HG02970 (cell line): ENCODE measurements around the gene MPO.

ENCODE experiments used
- ATAC-seq: cut with Tn5 transposase; IDR thresholded peaks from one replicate; pipeline ENCODE4 v1.9.1; 2021; ENCODE audit warnings: mild to moderate bottlenecking, moderate library complexity, moderate number of reproducible peaks; ENCODE audit not compliant: unreplicated experiment, low FRiP score

Gene MPO, protein sequence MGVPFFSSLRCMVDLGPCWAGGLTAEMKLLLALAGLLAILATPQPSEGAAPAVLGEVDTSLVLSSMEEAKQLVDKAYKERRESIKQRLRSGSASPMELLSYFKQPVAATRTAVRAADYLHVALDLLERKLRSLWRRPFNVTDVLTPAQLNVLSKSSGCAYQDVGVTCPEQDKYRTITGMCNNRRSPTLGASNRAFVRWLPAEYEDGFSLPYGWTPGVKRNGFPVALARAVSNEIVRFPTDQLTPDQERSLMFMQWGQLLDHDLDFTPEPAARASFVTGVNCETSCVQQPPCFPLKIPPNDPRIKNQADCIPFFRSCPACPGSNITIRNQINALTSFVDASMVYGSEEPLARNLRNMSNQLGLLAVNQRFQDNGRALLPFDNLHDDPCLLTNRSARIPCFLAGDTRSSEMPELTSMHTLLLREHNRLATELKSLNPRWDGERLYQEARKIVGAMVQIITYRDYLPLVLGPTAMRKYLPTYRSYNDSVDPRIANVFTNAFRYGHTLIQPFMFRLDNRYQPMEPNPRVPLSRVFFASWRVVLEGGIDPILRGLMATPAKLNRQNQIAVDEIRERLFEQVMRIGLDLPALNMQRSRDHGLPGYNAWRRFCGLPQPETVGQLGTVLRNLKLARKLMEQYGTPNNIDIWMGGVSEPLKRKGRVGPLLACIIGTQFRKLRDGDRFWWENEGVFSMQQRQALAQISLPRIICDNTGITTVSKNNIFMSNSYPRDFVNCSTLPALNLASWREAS

DNA sequence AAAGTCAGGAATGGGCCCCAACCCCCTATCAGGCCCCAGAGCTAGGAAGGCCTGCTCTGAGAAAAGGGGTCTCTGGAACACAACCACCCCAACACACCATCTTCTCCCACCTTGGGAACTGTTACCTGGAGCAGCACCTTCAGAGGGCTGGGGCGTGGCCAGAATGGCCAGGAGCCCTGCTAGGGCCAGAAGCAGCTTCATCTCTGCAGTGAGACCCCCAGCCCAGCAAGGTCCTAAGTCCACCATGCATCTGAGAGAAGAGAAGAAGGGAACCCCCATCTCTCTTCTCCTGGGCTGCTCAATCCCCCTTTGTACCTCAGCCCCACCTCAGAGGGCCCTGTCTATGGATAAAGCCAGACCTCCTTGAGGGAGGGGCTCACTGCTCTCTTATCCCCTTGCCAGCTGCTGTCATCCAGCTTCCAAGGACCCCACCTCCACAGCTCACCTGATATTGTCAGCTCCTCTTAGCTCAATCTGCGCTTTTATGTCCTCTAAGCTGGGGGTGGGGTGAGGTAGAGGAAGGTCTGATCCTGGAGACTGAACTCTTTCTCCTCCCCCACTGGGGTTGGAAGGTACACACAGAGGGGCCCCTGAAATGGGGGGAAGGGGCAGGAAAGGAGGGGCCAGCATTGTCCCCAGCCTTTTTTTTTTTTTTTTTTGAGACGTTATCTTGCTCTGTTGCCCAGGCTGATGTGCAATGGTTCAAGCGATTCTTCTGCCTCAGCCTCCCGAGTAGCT is at the start of gene MPO:
Gene MPO, minus strand, starts transcription at position 456 of the 738 bp plus-strand sequence. Its CDS starts 177 bp downstream, at position 279.
- no peak for ATAC-seq

DNA sequence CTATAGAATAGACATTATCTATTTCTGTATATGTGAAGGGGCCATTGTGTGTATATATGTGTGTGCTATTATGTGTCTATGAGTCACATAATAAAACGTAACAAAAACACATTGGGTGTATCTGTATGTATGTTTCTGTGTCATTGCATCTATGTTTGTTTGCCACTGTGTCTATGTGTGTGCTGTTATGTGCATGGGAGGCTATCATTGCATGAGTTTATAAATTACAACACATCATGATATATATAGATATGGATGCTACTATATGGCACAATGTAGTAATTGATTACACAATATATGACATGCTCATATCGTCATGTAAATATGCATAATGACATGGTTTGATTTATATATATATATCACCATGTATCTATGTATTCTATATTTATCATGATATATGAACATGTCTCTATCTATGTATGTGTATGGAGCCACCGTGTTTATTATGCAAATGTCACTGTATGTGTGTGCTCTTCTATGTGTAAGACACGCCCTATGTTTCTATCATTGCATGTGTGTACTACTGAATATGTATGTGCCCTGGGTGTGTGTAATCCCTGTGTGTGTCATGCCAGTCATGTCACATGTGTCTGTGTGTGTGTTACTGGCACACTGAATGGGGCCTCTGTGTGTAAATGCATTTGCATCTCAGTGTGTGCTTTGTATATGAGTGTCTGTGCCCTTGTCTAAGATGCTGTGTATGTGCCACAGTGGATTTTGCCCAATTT is 49.2 kb upstream of the MPO start:
- no peak for ATAC-seq

DNA sequence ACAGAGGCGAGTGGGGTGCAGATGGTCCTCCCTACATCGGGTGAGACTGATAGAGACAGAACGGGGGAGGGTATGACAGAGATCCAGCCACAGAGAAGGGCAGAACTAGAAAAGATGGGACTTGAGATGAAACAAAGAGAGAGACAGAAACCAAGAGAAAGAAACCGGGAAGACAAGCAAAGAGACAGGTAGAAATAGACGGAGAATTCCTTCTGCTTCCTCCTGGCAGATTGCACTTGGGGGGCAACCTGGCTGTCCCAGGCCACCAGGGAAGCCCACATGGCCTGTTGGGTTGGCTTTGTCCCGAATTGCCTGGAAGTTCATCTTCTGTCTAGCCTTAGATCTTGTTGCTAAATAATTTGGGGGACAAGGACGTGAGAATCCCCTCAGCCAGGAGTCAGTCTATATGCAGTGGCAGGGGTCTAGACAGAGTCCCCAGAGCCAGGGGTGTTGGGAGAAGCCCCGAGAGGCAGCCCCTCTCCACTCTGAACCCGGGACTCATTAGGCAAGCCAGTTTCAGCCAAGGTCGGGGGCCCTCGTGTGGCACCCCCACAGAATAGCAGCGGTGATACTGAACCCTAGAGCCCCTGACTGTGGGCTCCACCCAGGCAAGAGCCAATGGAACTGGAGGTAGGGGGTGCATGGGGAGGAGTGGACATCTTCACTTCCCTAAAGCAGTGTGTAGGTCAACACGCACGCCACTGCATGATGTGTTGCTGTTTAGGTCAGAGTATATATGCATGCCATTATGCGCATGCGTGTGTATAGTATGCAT is 48.5 kb upstream of the MPO start:
- peak; percentile 36 for ATAC-seq

DNA sequence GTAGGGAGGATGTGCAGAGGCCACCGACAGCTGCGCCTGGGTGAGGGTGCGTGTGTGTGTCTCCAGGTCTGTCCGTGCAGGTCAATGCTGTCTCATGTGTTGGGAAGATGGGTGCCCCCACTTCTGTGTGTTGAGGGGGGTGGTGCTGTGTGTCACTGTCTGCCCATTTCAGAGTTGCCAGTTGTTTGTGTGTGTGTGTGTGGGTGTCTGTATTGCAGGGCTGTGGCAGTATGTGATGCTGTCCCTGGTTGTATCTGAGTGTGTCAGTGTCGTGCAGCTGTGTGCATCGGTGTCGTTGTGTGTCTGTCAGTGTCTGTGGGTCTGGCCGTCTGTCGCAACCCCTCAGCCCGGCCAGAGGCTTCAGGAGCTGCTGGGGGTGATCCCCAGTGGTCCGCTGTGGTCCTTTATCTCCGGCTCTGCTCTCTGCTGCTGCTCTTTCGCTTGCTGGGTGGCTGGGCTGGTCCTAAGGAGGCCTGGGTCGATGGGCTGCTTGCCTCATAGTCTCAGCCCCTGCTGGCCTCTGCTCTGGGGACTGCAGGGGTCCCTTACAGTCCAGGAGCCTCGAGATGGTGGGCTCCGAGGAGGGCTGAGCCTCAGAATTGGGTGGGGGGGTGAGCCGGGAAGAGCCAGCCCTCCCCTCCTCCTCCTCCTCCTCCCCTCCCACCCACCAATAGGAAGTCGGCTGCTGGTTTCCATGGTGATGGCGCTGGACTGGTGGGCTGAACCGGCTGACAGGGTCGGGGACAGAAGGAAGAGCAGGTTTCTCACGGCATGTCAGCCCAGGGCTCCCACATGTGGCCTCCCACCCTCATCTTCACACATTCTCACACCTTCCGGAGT is 47.7 kb upstream of the MPO start, which contains the start of gene TSPOAP1:
Gene TSPOAP1, minus strand, starts transcription at position 601 of the 840 bp plus-strand sequence. CDS start 875 bp downstream, outside the sequence.
- no peak for ATAC-seq

DNA sequence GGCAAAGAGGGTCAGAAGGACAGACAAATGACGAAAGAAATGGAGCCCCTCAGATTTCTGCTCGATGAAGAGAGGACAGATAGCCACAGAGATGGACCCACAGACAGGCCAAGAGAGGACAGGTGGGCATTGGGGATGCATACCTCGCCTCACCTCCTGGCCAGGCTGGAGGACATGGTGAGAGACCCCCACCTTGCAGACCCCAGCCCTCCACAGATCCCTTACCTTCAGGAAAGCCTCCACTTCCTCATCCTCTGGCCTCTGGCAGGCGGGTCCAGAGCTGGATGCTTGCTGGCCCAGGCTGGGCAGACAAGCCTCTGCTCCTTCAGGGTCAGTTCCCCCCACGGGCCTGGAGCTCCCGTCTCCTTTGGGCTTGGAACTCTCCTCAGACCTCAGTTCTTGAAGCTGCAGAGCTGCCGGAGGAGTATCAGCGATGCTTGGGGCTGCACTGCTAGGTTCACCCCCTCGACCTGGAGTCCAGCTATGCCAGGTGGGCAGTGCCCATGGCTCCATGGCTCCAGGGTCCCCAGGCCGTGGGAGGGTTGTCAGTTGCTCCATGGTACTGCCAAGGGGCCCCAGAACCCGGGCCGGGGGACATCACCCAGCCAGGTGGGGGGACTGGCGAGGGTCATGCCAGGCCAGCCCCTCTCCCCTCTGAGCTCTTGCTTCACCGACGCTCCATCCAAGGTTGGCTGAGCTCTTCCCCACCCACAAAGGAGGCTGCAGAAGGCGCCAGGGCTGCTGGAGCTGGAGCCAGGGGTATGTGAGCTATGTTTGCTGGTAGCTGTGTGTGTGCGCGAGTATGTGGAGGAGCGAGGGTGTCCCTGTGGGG is 46.8 kb upstream of the MPO start:
- ATAC-seq: no peak

DNA sequence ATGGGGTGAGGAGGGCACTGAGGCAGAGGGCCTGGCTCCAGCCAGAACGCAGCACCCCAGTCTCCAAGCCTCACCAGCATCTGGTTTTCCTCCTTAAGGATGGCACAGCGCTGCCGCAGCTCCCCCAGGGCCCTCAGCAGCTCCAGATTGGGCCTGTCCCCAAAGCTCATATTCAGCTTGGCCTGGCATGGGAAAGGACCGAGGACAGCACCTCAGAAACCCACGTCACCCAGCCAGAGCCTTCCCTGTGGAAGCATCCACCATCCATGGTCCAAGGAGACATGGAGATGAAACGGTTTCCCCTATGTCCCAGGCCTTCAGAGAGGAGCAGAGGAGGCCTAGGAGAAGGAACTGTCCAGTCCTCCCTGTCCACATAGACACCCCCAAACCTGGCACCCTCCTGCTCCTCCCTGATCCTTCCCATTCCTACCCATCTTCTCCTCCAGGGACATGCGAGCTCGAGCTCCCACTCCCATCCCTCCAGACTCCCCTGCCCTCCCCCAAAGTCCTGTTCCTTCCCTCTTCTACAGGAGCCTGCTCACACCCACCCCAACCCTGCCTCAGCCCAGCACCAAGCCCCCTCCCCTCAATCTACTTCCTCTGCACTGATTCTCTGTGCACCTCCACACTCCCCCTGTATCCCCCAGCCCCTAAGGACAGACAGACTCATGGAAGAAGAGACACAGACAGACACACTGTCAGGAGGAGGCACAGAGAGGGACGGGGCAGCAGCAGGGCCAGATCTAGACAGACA is 46.1 kb upstream of the MPO start:
- ATAC-seq: no peak

DNA sequence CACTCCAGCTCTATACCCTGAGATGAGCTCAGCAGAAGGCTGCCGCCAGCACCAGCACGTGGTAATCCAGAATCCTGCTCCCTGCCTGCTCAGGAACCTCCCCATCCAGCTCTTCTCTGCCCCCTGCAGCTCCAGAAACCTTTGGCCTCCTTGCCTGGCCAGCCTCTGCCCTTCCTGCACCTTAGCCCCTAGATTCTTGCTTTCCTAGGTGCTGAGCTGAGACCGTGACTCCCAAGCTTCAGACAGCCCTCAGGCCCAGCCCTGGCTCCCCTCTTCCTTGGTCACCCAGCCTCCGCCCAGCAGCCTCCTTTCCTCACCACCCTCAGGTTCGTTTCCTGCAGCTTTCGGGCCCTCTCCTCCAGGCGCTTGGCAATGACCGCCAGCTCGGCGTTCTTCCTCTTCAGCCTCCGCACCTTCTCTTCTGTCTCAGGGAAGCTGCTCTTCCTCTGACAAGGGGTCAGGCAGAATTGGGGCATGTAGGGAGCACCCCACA is 45.3 kb upstream of the MPO start:
- no peak for ATAC-seq

DNA sequence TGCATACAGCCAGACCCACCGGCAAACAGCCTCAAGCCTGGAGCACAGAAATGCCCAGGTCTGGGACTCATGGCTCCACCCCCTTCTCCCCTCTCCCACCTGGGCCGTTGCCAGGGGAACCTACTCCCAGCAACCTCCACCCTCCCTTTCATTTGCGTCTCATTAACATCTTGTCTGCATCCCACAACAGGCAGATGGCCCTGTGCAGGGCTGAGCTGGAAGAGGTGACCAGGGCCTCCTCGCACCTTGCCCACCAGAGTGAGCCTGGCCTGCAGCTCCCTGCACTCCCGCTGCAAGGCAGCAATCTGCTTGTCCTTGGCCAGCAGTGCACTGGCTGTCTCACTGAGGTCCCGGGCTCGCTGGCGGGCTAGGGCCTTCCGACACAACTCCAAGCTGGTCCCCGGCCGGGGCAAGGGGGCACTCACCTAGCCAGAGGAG is 44.6 kb upstream of the MPO start:
- ATAC-seq: no peak

DNA sequence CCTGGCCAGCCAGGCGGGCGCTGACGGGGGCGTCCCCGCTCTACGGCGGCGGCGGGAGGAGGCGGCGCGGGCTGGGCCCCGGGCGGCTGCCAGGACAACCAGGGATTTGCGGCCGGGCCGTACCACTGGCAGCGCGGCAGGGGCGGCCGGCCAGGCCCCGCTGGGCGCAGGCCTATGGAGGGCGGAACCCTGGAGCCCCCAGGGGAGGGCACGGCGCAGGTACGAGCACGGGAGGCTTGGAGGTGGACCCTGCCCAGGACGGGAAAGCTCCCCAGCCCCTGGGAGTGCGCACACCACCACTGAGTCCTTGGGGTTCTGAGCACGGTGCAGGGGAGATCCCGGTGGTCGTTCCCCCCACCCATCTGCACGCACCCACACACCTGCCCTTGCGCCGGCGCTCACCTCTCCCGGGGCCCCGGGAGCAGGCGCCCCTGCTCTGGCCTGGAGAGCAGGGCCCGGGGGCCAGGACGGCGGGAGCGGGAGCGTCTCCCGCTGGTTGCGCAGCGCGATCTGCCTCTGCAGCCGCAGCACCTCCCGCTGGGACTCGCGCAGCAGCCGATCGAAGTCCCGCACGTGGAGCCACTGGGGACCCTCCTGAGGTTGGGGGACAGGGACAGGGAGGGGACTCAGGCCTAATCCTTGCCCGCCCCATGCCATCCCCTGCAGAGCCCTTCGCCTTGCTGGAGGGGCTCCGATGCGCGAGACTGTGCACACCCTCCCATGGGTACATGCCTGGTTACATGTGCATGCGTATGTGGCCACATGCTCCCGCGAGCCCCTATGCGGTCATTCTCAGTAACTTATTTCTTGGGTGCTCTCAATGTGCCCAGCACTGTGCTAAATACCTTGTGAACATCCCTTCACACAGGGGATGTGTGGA is 43.9 kb upstream of the MPO start:
- ATAC-seq: no peak

DNA sequence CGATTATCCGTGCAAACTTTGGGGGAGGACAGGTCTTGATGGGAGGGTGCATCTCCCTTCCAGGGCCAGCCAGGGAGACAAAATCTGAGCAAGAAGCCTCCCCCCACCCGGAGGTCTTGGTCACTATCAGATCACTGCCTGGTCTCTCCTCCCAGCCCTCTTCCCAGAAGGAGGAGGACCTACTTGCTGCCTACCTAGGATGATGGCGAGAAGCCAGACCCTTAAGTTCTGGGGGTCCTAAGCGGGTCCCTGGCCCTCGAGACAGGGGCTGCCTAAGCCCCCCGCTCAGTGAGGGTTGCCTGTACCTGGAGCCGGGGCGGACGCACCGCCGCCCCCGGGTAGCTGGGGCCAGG is 43.3 kb upstream of the MPO start:
- no peak for ATAC-seq

DNA sequence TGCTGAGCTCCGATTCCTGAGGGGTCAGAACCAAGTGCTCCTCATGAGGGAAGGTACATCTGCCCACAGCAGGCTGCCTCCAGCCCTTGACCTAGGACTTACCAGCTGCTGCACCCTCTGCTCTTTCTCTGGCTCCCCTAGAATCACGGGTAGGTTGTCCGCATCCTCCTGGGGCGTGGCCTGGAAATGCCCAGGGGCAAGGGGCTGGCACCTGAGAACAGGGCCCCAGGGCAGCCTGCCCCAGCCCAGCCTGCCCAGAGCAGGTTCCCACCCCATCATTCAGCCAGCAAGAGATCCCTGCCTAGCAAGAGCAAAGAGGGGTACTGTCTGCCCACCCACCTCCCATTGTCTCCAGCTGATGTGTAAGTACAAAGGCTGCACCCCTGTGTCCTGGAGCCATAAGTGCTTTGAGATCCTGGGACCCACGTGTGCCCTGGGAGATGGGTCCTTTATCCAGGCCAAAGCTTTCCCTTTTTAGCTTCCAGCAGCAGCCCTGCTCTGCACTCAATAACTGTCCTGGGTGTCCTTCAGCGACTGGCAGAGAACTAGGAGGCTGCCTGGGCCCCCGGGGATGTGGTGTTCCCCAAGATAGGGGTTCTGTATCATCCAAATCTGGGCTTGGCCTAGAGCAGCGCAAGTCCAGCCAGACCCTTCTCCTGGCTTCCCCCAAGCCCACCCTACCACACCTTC is 42.8 kb upstream of the MPO start:
- no peak for ATAC-seq

DNA sequence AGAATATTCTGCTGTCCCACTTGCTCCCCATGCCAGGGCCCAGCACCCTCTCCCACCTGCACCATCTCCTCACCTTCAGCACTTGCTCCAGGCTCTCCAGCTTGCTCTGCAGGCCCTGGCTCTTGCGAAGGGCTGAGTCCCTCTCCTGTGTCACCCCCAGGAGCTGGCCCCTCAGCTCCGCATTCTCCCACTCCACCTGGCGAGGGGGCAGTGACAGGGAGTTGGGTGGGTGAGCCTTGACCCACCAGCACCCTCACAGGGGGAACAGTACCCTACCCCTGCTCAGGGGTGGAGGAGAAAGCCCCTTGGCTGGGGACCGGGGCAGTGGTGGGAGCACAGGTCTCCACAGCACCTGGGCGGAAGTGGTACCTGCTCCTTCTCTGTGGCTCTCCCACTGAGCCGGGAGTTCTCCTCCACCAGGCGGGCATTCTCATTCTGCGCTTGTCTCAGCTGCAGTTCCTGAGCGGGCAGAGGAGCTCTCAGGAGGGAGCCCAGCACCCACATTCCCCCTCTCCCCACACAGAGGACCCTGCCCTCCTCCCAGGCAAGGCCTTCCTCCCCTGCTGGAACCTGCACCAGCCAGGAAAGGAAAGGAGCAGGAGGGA is 41.9 kb upstream of the MPO start:
- no peak for ATAC-seq

DNA sequence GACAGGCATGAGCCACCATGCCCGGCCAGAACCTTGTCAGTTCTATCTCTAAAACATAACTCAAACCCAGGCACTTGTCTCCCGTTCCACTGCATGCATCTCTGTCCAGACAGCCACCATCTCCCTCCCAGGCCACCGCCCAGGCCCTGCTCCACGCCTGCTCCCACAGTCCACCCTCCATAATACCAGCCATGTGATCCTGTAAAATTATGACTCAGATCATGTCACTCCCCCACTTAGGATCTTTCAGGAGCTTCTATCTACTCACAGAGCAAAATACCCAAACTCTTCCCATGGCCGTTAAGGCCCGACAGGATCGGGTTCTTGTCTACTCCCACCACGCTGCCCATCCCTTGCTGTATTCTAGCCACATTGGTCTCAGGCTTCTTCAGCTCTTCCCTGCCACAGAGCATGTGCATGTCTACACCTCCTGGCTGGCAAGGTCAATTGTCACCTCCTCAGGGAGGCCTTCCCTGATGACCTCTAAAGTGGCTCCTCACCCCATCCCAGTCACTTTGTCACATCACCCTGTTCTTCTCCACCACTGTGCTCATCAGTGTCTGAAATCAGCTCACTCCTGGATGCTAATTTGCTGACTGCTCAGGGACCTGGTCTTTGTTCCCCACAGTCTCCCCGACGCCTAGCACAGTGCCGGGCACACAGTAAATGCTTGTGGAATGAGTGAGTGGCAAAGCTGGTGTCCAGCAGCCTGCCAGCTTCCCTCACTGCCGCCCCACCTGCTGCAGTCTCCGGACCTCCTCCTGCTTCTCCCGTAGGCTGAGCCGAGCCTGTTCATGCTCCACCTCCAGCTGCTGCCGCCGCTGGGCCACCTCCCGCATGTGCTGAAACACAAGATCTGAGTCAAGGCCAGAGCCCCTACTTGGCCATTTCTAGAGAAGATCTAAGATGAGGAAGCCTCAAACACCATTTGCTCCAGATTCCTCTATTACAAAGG is 41.1 kb upstream of the MPO start:
- ATAC-seq: no peak
